HG03354 (cell line): Measurements from ENCODE around the gene P3H3.

Source experiments
- ATAC-seq: cut with Tn5 transposase; IDR thresholded peaks from one replicate; pipeline ENCODE4 v1.9.1; 2021; ENCODE audit warnings: mild to moderate bottlenecking; ENCODE audit not compliant: unreplicated experiment, poor library complexity, severe bottlenecking

The P3H3 gene

GRCh38 chr12:6795088-6795487 lies 33.1 kb upstream of the P3H3 start:
- ATAC-seq = no peak

- no peak for ATAC-seq
These were observed 31.6 kb upstream of the P3H3 start for GRCh38 chr12:6796576-6796975.

GRCh38 chr12:6799147-6799546 lies 29.1 kb upstream of the P3H3 start:
- no peak for ATAC-seq

GRCh38 chr12:6807170-6807569 lies 21.0 kb upstream of the P3H3 start:
- ATAC-seq = no peak

- ATAC-seq = no peak
These were observed 19.2 kb upstream of the P3H3 start for GRCh38 chr12:6809056-6809455.

GRCh38 chr12:6810758-6811157 lies 17.4 kb upstream of the P3H3 start:
- no peak for ATAC-seq

GRCh38 chr12:6813363-6813762 lies 14.8 kb upstream of the P3H3 start:
- no peak for ATAC-seq

- ATAC-seq = no peak
These were observed 11.6 kb upstream of the P3H3 start for GRCh38 chr12:6816598-6816997.

GRCh38 chr12:6817098-6817497 lies 11.1 kb upstream of the P3H3 start:
- ATAC-seq = no peak

- ATAC-seq = no peak
These were observed 10.5 kb upstream of the P3H3 start for GRCh38 chr12:6817662-6818157.

GRCh38 chr12:6818222-6818621 lies 10.0 kb upstream of the P3H3 start:
- no peak for ATAC-seq

- ATAC-seq = no peak
These were observed 9.6 kb upstream of the P3H3 start for GRCh38 chr12:6818645-6819044.

GRCh38 chr12:6819106-6820030 lies 8.8 kb upstream of the P3H3 start:
- no peak for ATAC-seq

- ATAC-seq = no peak
These were observed 8.0 kb upstream of the P3H3 start for GRCh38 chr12:6820166-6820565.

- ATAC-seq = no peak
These were observed 6.4 kb upstream of the P3H3 start, which contains the start of gene GPR162 for GRCh38 chr12:6821591-6822425. TSS of gene GPR162 (plus strand) at chr12:6821821. CDS start at chr12:6823899, 2,078 bp downstream.

GRCh38 chr12:6822426-6823135 lies 5.6 kb upstream of the P3H3 start:
- ATAC-seq = no peak

- no peak for ATAC-seq
These were observed 4.8 kb upstream of the P3H3 start for GRCh38 chr12:6823182-6824084.

GRCh38 chr12:6824085-6824775 lies 4.0 kb upstream of the P3H3 start:
- no peak for ATAC-seq
